Articular chondrocyte of knee joint (primary cell): ENCODE data around the gene AIDA. TPM values are rescaled to one million over a fixed set of nuclear protein-coding genes. Genes with fewer than 3 reads are reported as not detected.

Source experiments
- total RNA-seq: library from RNA; depleted of rRNA; stranded (reverse); fragments of >200 nt; gene quantifications from 2 replicates; pipeline ENCODE4 v1.2.3, GENCODE V29; 2012

AIDA gene, protein sequence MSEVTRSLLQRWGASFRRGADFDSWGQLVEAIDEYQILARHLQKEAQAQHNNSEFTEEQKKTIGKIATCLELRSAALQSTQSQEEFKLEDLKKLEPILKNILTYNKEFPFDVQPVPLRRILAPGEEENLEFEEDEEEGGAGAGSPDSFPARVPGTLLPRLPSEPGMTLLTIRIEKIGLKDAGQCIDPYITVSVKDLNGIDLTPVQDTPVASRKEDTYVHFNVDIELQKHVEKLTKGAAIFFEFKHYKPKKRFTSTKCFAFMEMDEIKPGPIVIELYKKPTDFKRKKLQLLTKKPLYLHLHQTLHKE
- total RNA-seq: 74.0 and 74.6 TPM in 2 replicates

DNA sequence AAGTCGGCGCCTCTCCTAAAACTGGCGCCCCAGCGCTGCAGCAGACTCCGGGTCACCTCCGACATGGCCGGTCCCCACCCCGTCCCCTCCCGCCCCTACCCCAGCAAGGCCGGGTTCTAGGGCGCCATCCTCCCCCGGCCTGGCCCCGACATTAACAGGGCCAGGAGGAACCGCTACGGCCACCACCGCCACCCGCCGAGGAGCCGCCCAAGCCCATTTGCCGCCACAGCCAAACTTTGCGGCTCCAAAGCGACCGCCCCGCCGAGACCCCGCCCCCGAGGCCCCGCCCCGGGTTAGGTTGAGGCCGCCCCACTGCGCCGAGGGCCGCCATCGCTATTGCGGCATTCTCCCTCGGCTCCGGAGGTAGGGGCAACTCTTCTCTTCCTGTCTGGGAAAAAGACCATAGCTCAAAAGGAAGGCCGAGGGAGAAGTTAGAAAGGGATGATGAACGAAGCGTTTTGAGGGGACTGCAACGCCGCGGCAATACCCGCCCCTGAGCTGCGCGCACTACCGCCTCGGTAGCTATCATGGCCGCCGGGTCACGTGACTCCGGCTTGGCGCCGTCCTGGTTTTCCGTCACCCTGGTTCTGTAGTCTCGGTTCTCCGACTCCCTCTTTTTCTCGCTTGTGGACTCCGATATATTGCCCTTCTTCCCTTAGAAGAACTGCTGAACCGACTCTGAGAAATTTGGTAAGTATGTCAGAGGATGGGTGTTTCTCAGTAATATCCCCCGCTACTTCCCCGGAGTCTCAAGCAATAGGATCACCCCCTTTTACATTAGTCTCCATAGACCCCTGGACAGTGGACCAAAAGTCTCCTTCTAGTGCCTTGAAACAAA lies at the start of gene AIDA, which contains the start of gene BROX:
Gene AIDA (minus strand): TSS at position 239 of the 838 bp plus-strand sequence. CDS start 174 bp downstream, at position 65.
Gene BROX (plus strand): TSS at position 312 of the 838 bp plus-strand sequence. CDS start 3,136 bp downstream, outside the sequence.

DNA sequence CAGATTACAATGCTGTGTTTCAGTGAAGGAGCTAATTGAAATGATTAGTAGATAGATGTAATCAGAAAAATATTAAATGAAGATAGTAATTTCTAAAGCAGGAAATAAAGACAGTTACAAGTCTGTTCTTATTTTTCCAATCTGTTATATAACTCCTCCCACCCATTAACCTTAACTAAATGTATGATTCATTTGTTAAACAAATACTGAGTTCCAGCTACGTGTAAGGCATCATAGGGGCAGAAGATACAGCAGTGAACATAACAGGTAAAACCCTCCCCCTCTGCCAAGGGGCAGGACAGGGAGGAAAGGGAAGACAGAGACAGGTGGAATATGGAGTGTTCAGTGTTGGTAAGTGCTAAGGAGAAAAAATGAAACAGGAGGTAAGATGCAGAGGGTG lies 24.7 kb upstream of the AIDA start, which contains the start of gene FAM177B:
Gene FAM177B (plus strand): TSS at position 231 of the 400 bp plus-strand sequence. CDS start 9,344 bp downstream, outside the sequence.

Other genes starting within 250 kb of the AIDA start
- gene HHIPL2, start 164.4 kb downstream of the AIDA start, total RNA-seq: 14.1 and 17.5 TPM in 2 replicates
- gene TAF1A, start 122.6 kb downstream of the AIDA start, total RNA-seq: 13.5 and 15.5 TPM in 2 replicates
- gene MIA3, start 94.4 kb downstream of the AIDA start, total RNA-seq: 65.8 and 86.4 TPM in 2 replicates
- 93.4 and 118 TPM in 2 replicates for gene BROX, start 73 bp upstream of the AIDA start, total RNA-seq
- not detected in 2 replicates for gene FAM177B, start 24.7 kb upstream of the AIDA start, total RNA-seq
- 7.2 and 7.4 TPM in 2 replicates for gene DISP1, start 102.5 kb upstream of the AIDA start, total RNA-seq